Measurements from ENCODE around the gene ZNF554.

GRCh38 chr19:2777952-2778683 is 41.5 kb upstream of the ZNF554 start:
- no peak for TF ChIP-seq CTCF (IDR thresholded peaks at IDR 0.05)
- no peak for TF ChIP-seq POLR2A (IDR thresholded peaks at IDR 0.05)
